Measurements from ENCODE around the gene NAPB. TPM values are rescaled to one million over a fixed set of nuclear protein-coding genes. Genes with fewer than 3 reads are reported as not detected.

The NAPB gene
- polyA plus RNA-seq, 1 donor from 2014 or later = 133 TPM

DNA sequence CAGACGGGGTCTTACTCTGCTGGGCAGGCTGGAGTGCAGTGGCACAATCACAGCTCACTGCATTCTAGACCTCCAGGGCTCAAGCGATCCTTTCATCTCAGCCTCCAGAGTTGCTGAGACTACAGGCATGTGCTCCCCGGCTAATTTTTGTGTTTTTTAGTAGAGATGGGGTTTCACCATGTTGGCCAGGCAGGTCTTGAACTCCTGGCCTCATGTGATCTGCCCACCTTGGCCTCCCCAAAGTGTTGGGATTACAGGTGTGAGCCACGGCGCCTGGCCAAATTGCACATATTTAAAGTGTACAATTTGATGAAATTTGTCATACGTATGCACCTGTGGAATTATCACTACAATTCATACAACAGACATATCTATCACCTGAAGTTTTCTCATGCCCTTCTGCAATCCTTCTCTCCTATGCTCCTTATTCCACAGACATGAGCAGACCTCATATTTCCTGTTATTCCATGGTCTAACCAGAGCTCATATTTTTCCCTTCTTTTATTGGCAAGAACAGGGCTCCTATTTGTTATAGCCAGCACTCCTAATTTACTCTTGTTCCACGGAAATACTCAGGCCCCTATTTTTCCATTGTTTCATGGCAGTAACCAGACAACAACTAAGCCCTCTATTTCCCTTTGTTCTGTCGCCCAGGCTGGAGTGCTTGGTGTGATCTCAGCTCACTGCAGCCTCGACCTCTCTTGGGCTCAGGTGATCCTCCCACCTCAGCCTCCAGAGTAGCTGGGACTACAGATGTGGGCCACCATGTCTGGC lies 16.0 kb upstream of the NAPB start:
- H3K4me2 ChIP-seq (ENCODE audit: low read length) = no peak overlapping the region
- no peak overlapping the region for H3K9ac ChIP-seq (ENCODE audit: low read length)
- H3K79me2 ChIP-seq (replicated peaks; ENCODE audit: insufficient read depth, low read length) = no peaks in the 10 kb centered on the region
- no peaks in the 10 kb centered on the region for H3F3A ChIP-seq (ENCODE audit: insufficient read depth, low read length, poor library complexity, severe bottlenecking)
- H3K9me2 ChIP-seq (ENCODE audit: insufficient read depth, low read length) = no peaks in the 10 kb centered on the region
- H3K27me3 ChIP-seq (ENCODE audit: insufficient read depth, low read depth, low read length) = no peaks in the 10 kb centered on the region
- no peaks in the 10 kb centered on the region for H3K9me3 ChIP-seq (ENCODE audit: low read length)
- H3K36me3 ChIP-seq (ENCODE audit: insufficient read depth, low read length) = no peaks in the 10 kb centered on the region
- no peak overlapping the region for H3K27ac ChIP-seq (ENCODE audit: low read length)
- H3K4me3 ChIP-seq (ENCODE audit: low read length) = no peak overlapping the region
- no peak for TF ChIP-seq CTCF (IDR thresholded peaks at IDR 0.05; ENCODE audit: poor library complexity, severe bottlenecking)
- no peak for TF ChIP-seq RAD21 (conservative IDR thresholded peaks at IDR 0.05)
- no peak for TF ChIP-seq EP300 (conservative IDR thresholded peaks at IDR 0.05; ENCODE audit: poor library complexity, severe bottlenecking)
- TF ChIP-seq POLR2AphosphoS5 (IDR thresholded peaks at IDR 0.05) = no peak
- TF ChIP-seq TAF1 (IDR thresholded peaks at IDR 0.05; ENCODE audit: low read depth) = no peak
- no peak for TF ChIP-seq SMC3 (conservative IDR thresholded peaks at IDR 0.05; ENCODE audit: poor library complexity)
- no peak for TF ChIP-seq MXI1 (conservative IDR thresholded peaks at IDR 0.05; ENCODE audit: poor library complexity, severe bottlenecking)
- no peak for TF ChIP-seq REST (IDR thresholded peaks at IDR 0.05; ENCODE audit: borderline replicate concordance)
- no peak for TF ChIP-seq EZH2 (IDR thresholded peaks at IDR 0.05; ENCODE audit: borderline replicate concordance, insufficient read depth, low read length, poor library complexity, severe bottlenecking)
- no peak overlapping the region for H2AFZ ChIP-seq (ENCODE audit: low read depth, low read length)
- no peaks in the 10 kb centered on the region for H4K20me1 ChIP-seq (ENCODE audit: insufficient read depth)

DNA sequence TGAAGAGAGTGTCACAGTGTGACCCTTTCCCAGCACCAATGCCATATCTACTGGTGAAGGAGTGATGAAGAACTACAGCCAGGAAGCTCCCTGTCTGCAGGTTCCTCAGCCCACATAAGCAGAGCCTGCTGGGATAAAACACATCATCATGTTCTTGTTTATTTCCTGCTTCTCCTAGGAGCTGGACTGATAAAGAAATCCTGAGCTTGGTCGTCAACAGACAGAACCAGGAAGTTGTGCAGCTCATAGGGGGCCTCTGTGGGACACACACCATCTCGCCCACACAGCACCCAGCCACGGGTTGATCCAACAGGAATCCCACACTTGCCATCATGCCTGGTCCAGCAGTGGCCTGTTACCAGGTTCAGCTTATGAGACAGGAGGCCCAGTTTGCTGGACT lies 15.4 kb upstream of the NAPB start:
- H3K9ac ChIP-seq (ENCODE audit: low read length) = no peak overlapping the region
- no peaks in the 10 kb centered on the region for H4K20me1 ChIP-seq (ENCODE audit: insufficient read depth)
- no peaks in the 10 kb centered on the region for H3F3A ChIP-seq (ENCODE audit: insufficient read depth, low read length, poor library complexity, severe bottlenecking)
- no peaks in the 10 kb centered on the region for H3K9me2 ChIP-seq (ENCODE audit: insufficient read depth, low read length)
- no peaks in the 10 kb centered on the region for H3K27me3 ChIP-seq (ENCODE audit: insufficient read depth, low read depth, low read length)
- no peaks in the 10 kb centered on the region for H3K9me3 ChIP-seq (ENCODE audit: low read length)
- H2AFZ ChIP-seq (ENCODE audit: low read depth, low read length) = no peak overlapping the region
- no peaks in the 10 kb centered on the region for H3K36me3 ChIP-seq (ENCODE audit: insufficient read depth, low read length)
- TF ChIP-seq SMC3 (conservative IDR thresholded peaks at IDR 0.05; ENCODE audit: poor library complexity) (no peak), CTCF (IDR thresholded peaks at IDR 0.05; ENCODE audit: poor library complexity, severe bottlenecking) (no peak), TAF1 (IDR thresholded peaks at IDR 0.05; ENCODE audit: low read depth) (no peak), EP300 (conservative IDR thresholded peaks at IDR 0.05; ENCODE audit: poor library complexity, severe bottlenecking) (no peak), EZH2 (IDR thresholded peaks at IDR 0.05; ENCODE audit: borderline replicate concordance, insufficient read depth, low read length, poor library complexity, severe bottlenecking) (no peak), POLR2AphosphoS5 (IDR thresholded peaks at IDR 0.05) (no peak), REST (IDR thresholded peaks at IDR 0.05; ENCODE audit: borderline replicate concordance) (no peak), MXI1 (conservative IDR thresholded peaks at IDR 0.05; ENCODE audit: poor library complexity, severe bottlenecking) (no peak)
- no peak overlapping the region for H3K4me2 ChIP-seq (ENCODE audit: low read length)
- no peak overlapping the region for H3K4me3 ChIP-seq (ENCODE audit: low read length)
- no peak overlapping the region for H3K27ac ChIP-seq (ENCODE audit: low read length)
- H3K79me2 ChIP-seq (replicated peaks; ENCODE audit: insufficient read depth, low read length) = no peaks in the 10 kb centered on the region

Data from neural cell (in vitro differentiated cells).